A673 (cell line): ENCODE data around the gene TXNRD2. TPM values are rescaled to one million over a fixed set of nuclear protein-coding genes. Genes with fewer than 3 reads are reported as not detected.
A peak's percentile ranks its signal among the peaks of the same experiment; 100 is the strongest.

Experiments
- BruUV-seq: library from RNA; stranded (reverse); fragments of 400-500 nt; replicated peaks from 2 replicates; lab custom pipeline; 2021; lab: Mats Ljungman, UMichigan
- CTCF ChIA-PET: fragments of 300-600 bp; sonication (Branson Sonifier 250); formaldehyde crosslinking; loops from one replicate; lab custom pipeline; 2022; ENCODE audit warnings: antibody characterized with exemption; lab: Charles Lee
- POLR2A ChIA-PET: fragments of 300-600 bp; sonication (Branson Sonifier 250); formaldehyde crosslinking; loops from one replicate; lab custom pipeline; 2022; ENCODE audit warnings: antibody characterized with exemption; ENCODE audit not compliant: low non-redundant PET; lab: Charles Lee
- DNase-seq: peaks from one replicate; pipeline ENCODE4 v3.0.0-alpha.2; 2015; ENCODE audit warnings: low spot score
- H3K27ac ChIP-seq: fragments of 200-600 bp; sonication (generic); 2 replicates; pipeline ENCODE4 v1.5.1; 2016; ENCODE audit warnings: mixed run types, low read depth, mild to moderate bottlenecking, mixed read lengths, antibody characterized with exemption, low read length; ENCODE audit not compliant: poor library complexity, severe bottlenecking
- H3K27me3 ChIP-seq: fragments of 200-600 bp; sonication (generic); replicated peaks from 2 replicates; pipeline ENCODE4 v1.6.1; 2017; ENCODE audit warnings: mixed run types, low read depth, mild to moderate bottlenecking, mixed read lengths, antibody characterized with exemption, low read length; ENCODE audit not compliant: insufficient read depth, poor library complexity
- H3K36me3 ChIP-seq: fragments of 200-600 bp; sonication (generic); 2 replicates; pipeline ENCODE4 v1.6.1; 2016; ENCODE audit warnings: mixed run types, mild to moderate bottlenecking, mixed read lengths, antibody characterized with exemption, low read length; ENCODE audit not compliant: insufficient read depth, poor library complexity, severe bottlenecking
- H3K4me1 ChIP-seq: fragments of 200-600 bp; sonication (generic); 2 replicates; pipeline ENCODE4 v1.6.1; 2017; ENCODE audit warnings: mixed run types, mild to moderate bottlenecking, mixed read lengths, antibody characterized with exemption, low read length; ENCODE audit not compliant: insufficient read depth, poor library complexity, severe bottlenecking
- H3K4me3 ChIP-seq: fragments of 200-600 bp; sonication (generic); 2 replicates; pipeline ENCODE4 v1.5.1; 2016; ENCODE audit warnings: low read depth, mixed run types, mild to moderate bottlenecking, mixed read lengths, low read length; ENCODE audit not compliant: poor library complexity, severe bottlenecking
- H3K9me3 ChIP-seq: fragments of 200-600 bp; sonication (generic); 2 replicates; pipeline ENCODE4 v1.6.1; 2016; ENCODE audit warnings: mixed run types, low read depth, mild to moderate bottlenecking, mixed read lengths, antibody characterized with exemption, low read length; ENCODE audit not compliant: poor library complexity, severe bottlenecking
- CTCF ChIP-seq: fragments of 300-800, 200-600 bp; sonication (generic); conservative IDR thresholded peaks from 2 replicates; pipeline ENCODE4 v1.5.1; 2017; ENCODE audit warnings: low read depth, mild to moderate bottlenecking, antibody characterized with exemption, low read length, moderate library complexity, mixed read lengths
- EZH2 ChIP-seq: fragments of 200-600 bp; sonication (generic); IDR thresholded peaks from 2 replicates; pipeline ENCODE4 v1.6.1; 2017; ENCODE audit warnings: borderline replicate concordance, low read depth, mild to moderate bottlenecking, mixed read lengths, antibody characterized with exemption, low read length; ENCODE audit not compliant: poor library complexity, severe bottlenecking
- intact Hi-C: fragments of 100-400 bp; cut with micrococcal nuclease; formaldehyde crosslinking; loops from one replicate; pipeline ENCODE4 v1.10.0; 2022; ENCODE audit not compliant: unreplicated experiment
- total RNA-seq: library from RNA; stranded (reverse); gene quantifications from 2 replicates; pipeline ENCODE4 v1.2.3, GENCODE V29; 2021

TXNRD2 gene
- total RNA-seq, 1 experiment from 2014 or later = 32.6 TPM

GRCh38 chr22:19988331-19988808 is 46.8 kb upstream of the TXNRD2 start:
- TF ChIP-seq CTCF = no peak
- no peak for TF ChIP-seq EZH2

GRCh38 chr22:19987394-19988306 is 46.0 kb upstream of the TXNRD2 start:
- H3K4me3 ChIP-seq = no peak overlapping the region
- H3K27ac ChIP-seq = no peak overlapping the region
- no peaks in the 10 kb centered on the region for H3K36me3 ChIP-seq
- TF ChIP-seq CTCF = no peak
- TF ChIP-seq EZH2 = no peak
- no peaks in the 10 kb centered on the region for H3K27me3 ChIP-seq
- POLR2A ChIA-PET = no interaction called here
- H3K4me1 ChIP-seq = peaks cover 7% of the 10 kb centered on the region
- no peak for DNase-seq
- intact Hi-C loops = no loop called here
- no peaks in the 10 kb centered on the region for H3K9me3 ChIP-seq
- BruUV-seq = no TSS peak
- CTCF ChIA-PET = no interaction called here

More at GRCh38 chr22:19988331-19988808, 46.8 kb upstream of the TXNRD2 start:
- no peaks in the 10 kb centered on the region for H3K27me3 ChIP-seq
- H3K4me3 ChIP-seq = no peak overlapping the region
- peaks cover 7% of the 10 kb centered on the region for H3K4me1 ChIP-seq
- CTCF ChIA-PET = no interaction called here
- POLR2A ChIA-PET = no interaction called here
- intact Hi-C loops = no loop called here
- DNase-seq = no peak
- H3K36me3 ChIP-seq = no peaks in the 10 kb centered on the region
- no peaks in the 10 kb centered on the region for H3K9me3 ChIP-seq
- no TSS peak for BruUV-seq
- H3K27ac ChIP-seq = no peak overlapping the region

GRCh38 chr22:19986410-19987341 is 45.1 kb upstream of the TXNRD2 start:
- intact Hi-C loops = no loop called here
- peak overlapping the region; percentile 76 for H3K4me3 ChIP-seq
- POLR2A ChIA-PET = no interaction called here
- TF ChIP-seq CTCF = no peak
- no peak for TF ChIP-seq EZH2
- H3K36me3 ChIP-seq = no peaks in the 10 kb centered on the region
- CTCF ChIA-PET = interaction anchor here (1.0 kb wide), 1 partner anchor 27 kb away, joined by 5 read pairs; no protein-coding TSS in a partner anchor
- DNase-seq = peak; percentile 94
- H3K9me3 ChIP-seq = no peaks in the 10 kb centered on the region
- no TSS peak for BruUV-seq
- H3K27me3 ChIP-seq = no peaks in the 10 kb centered on the region
- peak overlapping the region; percentile 58 for H3K27ac ChIP-seq
- peaks cover 7% of the 10 kb centered on the region for H3K4me1 ChIP-seq
